NCI-H2029 treated with DMSO at 0.1 percent for 48 hours (cell line): ENCODE data around the gene CHAD.
"Not testable (repeated sequence)": the region's sequence is repeated elsewhere in the genome, so short reads cannot be mapped to it uniquely, and the experiment has no call there.

Experiments used
- DNase-seq: peaks from one replicate; lab custom pipeline; 2025; lab: John Stamatoyannopoulos, UW

Gene CHAD

DNA sequence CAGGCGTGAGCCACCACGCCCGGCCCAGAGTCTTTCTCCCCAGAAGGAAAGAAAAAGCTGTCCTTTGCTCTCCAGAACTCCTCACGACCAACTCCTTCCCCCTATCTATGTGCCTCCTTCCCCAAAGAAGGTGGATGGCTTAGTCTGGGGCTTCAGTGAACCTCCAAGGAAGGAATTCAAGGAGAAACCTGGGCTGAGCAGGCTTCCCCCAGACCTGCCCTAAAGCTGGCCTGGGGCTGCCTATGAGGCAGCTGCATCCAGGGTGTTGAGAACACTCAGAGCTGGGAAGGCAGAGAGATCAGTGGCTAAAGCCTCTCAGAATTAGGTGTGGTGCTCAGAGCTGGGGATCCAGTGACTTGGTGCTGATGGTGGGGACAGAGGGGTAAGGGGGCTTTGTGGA, 38.9 kb downstream of the CHAD start:
- no peak for DNase-seq

- no peak for DNase-seq
These were observed 39.8 kb downstream of the CHAD start for GRCh38 chr17:50428831-50429424.

- not testable (repeated sequence) for DNase-seq
These were observed 40.6 kb downstream of the CHAD start for GRCh38 chr17:50428126-50428525.

- DNase-seq, result no peak
These were observed 41.6 kb downstream of the CHAD start for GRCh38 chr17:50426814-50427787.

- no peak for DNase-seq
These were observed 42.3 kb downstream of the CHAD start for GRCh38 chr17:50426472-50426782.

GRCh38 chr17:50425682-50426471, 42.8 kb downstream of the CHAD start, which contains the start of gene ACSF2:
TSS of gene ACSF2 (plus strand) at chr17:50426218. CDS start at chr17:50426262, 44 bp downstream.
- DNase-seq, result no peak

- DNase-seq, result no peak
These were observed 43.5 kb downstream of the CHAD start for GRCh38 chr17:50424996-50425681.

DNA sequence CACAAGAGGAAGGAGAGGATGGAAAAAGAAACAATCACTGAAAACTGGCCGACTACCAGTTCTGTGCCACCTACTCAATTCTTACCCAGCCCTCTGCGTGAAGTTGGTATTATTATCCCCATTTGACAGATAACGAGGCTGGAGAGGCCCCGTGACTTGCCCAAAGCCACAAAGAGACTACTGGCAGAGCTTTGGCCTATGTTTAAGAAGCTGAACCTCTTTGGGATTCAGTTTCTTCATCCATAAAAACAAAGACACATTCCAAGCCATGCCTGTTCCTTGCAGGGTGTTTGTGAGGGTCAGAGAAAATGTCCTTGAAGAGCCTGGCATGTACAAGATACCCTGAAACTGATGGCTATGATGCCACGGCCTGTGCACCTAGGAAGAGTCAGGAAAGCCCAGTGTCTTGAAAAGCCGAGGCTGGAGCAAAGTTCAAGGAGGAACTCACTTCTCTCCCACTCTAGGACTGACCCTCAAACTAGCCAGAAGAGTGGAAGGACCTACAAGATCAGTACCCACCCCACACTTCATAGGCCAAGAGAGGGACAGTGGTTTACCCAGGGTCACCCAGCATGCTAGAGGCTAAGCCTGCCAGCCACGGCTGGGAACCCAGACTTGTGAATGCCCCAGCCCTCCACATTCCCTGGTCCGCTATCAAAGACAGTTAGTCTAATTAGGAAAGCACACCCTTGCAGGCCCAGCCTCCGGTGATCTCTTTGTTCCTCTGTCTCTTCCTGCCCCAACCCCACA, 44.3 kb downstream of the CHAD start:
- no peak for DNase-seq

DNA sequence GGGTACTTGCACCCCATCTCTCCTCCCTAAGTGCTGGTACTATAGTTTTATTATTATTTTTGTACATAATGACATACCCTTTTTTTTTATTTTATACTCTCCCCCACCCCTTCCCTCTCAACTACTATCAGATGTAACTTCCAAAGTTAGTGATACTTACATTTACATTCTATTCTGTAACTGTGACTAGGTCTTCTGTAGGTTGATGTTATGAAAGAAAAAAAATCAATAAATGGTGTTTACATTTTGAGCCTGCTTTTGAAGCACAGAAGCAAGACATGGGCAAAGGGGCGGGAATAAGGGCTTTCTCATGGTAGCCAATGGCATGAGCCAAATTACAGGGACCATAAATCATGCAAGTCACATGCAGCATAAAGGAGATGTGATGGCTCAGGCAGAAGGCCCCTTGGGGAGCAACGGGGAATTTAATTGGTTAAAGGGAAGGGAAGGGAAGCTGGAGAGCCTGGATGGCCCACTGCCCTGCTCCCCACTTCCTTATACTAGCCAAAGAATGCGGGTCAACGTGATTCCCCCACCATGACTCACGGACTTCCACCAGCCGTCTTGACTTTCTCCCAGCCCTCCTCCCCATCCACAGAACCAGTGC, 45.0 kb downstream of the CHAD start:
- DNase-seq, result no peak

- DNase-seq, result no peak
These were observed 45.9 kb downstream of the CHAD start for GRCh38 chr17:50422738-50423137.

DNA sequence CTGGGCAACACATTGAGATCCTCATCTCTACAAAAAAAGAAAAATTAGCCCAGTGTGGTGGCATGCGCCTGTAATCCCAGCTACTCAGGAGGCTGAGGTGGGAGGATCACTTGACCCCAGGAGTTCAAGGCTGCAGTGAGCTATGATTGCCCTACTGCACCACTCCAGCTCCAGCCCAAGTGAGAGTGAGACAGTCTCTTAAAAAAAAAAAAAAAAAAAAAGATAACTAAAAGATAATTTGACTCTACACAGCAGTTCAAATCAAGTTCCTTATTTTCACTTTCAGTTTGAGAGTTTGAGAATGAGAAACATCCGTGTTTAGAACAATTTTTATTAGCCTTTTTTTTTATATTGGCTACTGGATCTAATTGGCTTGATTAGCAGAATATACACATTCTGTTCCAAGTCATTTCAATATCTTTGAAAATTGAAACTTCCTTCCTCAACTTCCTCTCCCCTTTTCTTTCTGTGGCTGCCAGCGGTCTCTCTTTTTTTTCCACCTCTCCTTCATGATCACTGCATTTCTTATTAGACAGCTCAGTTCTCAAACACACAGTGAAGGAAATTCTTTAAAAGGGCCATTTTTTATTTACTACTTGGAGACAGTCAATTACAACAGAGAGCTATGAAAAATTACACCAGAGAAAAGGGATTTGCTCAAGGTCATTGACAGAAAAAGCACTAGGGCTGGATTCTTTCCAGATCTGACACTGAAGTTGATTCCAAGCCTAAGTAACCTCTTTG, 47.2 kb downstream of the CHAD start:
- no peak for DNase-seq

DNA sequence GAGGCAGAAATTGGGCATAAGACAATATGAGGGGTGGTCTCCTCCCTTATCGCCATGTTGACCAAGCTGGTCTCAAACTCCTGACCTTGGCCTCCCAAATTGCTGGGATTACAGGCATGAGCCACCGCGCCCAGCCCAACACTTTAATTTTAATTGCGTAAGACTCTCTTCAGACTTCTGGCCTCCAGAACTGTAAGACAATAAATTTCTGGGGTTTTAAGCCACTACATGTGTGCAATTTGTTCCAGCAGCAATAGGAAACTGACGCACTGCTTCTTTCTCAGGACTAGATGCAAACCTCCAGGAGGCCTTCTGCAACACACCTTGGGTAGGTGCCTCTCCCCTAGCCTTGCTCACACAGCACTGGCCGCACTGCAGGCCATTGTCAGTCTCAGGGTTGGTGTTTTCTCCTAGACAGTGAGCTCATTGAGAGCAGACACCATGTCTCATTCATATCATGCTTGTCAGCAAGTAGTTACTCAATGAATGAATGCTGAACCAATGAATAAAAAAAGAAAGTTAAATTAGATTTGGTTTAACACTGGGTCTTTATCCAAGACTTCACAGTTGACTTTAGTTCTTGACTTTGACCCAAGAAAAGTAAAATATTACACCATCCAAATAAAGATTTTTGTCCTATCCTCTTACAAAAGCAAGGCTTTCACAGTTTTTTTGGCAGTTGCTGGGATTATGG, 48.1 kb downstream of the CHAD start:
- no peak for DNase-seq

DNA sequence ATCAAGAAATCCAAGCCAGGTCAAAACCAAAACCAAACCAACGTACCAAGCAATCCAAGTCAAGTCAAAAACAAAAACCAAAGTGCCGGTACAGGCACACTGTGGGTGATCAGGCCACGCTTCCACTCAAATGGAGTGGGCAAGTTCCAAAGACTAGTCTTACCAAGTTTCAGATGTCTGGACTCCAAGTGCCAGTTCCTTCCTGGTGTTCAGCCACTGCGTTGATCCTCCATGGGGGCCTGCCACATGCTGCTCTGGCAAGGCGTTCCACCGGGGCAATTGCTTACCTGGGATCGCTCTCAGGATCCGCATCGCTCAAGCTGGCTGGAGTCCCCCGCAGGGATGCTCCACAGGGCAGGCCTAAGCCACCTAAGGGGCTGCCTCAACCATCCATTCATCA, 49.1 kb downstream of the CHAD start:
- DNase-seq, result not testable (repeated sequence)

DNA sequence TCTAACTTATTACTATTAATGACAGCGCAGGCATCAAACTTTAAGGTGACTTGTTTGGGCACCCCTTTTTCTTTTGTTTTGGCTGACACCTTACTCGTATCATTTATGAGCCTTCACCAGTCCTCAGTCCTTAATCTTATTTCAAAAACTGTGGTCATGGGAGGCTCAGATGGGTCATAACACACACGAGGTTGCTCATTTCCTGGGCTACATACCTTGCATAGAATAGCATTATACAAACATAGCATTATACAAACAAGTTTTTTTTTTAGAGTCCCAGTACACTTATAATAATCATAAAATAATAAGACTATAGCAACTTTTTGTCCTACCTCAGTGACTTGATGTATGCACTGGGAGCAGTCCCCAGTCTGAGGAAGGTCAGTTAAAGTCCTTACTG, 53.9 kb downstream of the CHAD start:
- DNase-seq, result no peak
